ENCODE measurements around the gene EFCAB11.
A peak's percentile ranks its signal among the peaks of the same experiment; 100 is the strongest.

The EFCAB11 gene

GRCh38 chr14:89956661-89957009, 2.1 kb upstream of the EFCAB11 start:
- no peak for DNase-seq

- peak; percentile 96 for DNase-seq
Observed at GRCh38 chr14:89955745-89956660, 1.5 kb upstream of the EFCAB11 start, which contains the start of gene TDP1. TSS of gene TDP1 (plus strand) at chr14:89955927. CDS start at chr14:89963115, 7,188 bp downstream.

GRCh38 chr14:89955022-89955744, 653 bp upstream of the EFCAB11 start:
- no peak for DNase-seq

GRCh38 chr14:89953602-89954001, 928 bp downstream of the EFCAB11 start:
- no peak for DNase-seq

- DNase-seq = no peak
Observed at GRCh38 chr14:89952576-89952975, 2.0 kb downstream of the EFCAB11 start.

GRCh38 chr14:89947344-89947743, 7.2 kb downstream of the EFCAB11 start:
- no peak for DNase-seq

GRCh38 chr14:89941830-89942377, 12.6 kb downstream of the EFCAB11 start:
- no peak for DNase-seq

GRCh38 chr14:89936654-89937185, 17.8 kb downstream of the EFCAB11 start:
- DNase-seq = no peak

- DNase-seq = no peak
Observed at GRCh38 chr14:89933002-89933401, 21.5 kb downstream of the EFCAB11 start.

- no peak for DNase-seq
Observed at GRCh38 chr14:89927186-89927865, 27.2 kb downstream of the EFCAB11 start.

- no peak for DNase-seq
Observed at GRCh38 chr14:89926694-89927093, 27.8 kb downstream of the EFCAB11 start.

GRCh38 chr14:89924268-89924667, 30.3 kb downstream of the EFCAB11 start:
- DNase-seq = no peak

GRCh38 chr14:89922031-89922907, 32.3 kb downstream of the EFCAB11 start:
- DNase-seq = no peak

- DNase-seq = no peak
Observed at GRCh38 chr14:89921346-89921745, 33.2 kb downstream of the EFCAB11 start.

- DNase-seq = no peak
Observed at GRCh38 chr14:89920056-89920455, 34.5 kb downstream of the EFCAB11 start.

GRCh38 chr14:89918721-89919120, 35.8 kb downstream of the EFCAB11 start:
- DNase-seq = no peak

- DNase-seq = peak; percentile 65
Observed at GRCh38 chr14:89915114-89915878, 39.2 kb downstream of the EFCAB11 start.

- no peak for DNase-seq
Observed at GRCh38 chr14:89912667-89913211, 41.8 kb downstream of the EFCAB11 start.

- no peak for DNase-seq
Observed at GRCh38 chr14:89912221-89912620, 42.3 kb downstream of the EFCAB11 start.

All from activated CD8-positive, alpha-beta memory T cell treated with anti-CD3 and anti-CD28 coated beads, Interleukin-2, amount 50 U/mL, for 4 hours (primary cell).